ENCODE measurements around the gene GLT8D2. TPM values are rescaled to one million over a fixed set of nuclear protein-coding genes. Genes with fewer than 3 reads are reported as not detected.

GLT8D2 gene
- total RNA-seq, 1 experiment from 2014 or later = 3.8 TPM

- DNase-seq = no peak
- H3K18ac ChIP-seq (ENCODE audit: insufficient read length, low read depth, low read length) = no peak overlapping the region
- H2BK120ac ChIP-seq (ENCODE audit: low read depth, low read length, poor library complexity, severe bottlenecking) = no peak overlapping the region
- H4K8ac ChIP-seq (replicated peaks; ENCODE audit: insufficient read length, low read depth, low read length) = no peak overlapping the region
- no peaks in the 10 kb centered on the region for H3K4me1 Mint-ChIP-seq
- no peak for TF ChIP-seq CTCF (conservative IDR thresholded peaks at IDR 0.05)
- no peaks in the 10 kb centered on the region for H3K9me3 Mint-ChIP-seq
- H3K56ac ChIP-seq (ENCODE audit: insufficient read length, low read depth, low read length) = no peak overlapping the region
- no peaks in the 10 kb centered on the region for H3K79me1 ChIP-seq (ENCODE audit: insufficient read depth, low read depth, low read length, poor library complexity, severe bottlenecking)
- H3K27me3 Mint-ChIP-seq (ENCODE audit: low read depth) = no peaks in the 10 kb centered on the region
- no peaks in the 10 kb centered on the region for H3K27me3 ChIP-seq (ENCODE audit: insufficient read depth, low read length)
- no CpG with 5 or more reads among the region's 3 CpGs for WGBS (ENCODE audit: extremely low coverage, insufficient read length, low lambda C conversion rate)
- H3K4ac ChIP-seq (ENCODE audit: low read depth, low read length) = no peak overlapping the region
- H2BK15ac ChIP-seq (ENCODE audit: low read depth, low read length) = no peak overlapping the region
- no peak overlapping the region for H2BK20ac ChIP-seq (ENCODE audit: low read depth, low read length, poor library complexity, severe bottlenecking)
- H4K5ac ChIP-seq (ENCODE audit: insufficient read length, low read depth, low read length) = no peak overlapping the region
- H3K79me2 ChIP-seq (ENCODE audit: insufficient read depth, low read length) = no peaks in the 10 kb centered on the region
- H3K4me2 ChIP-seq (ENCODE audit: insufficient read depth, insufficient read length, low read length) = no peak overlapping the region
- H3K36me3 Mint-ChIP-seq (ENCODE audit: insufficient read depth in 1 of 3, low read depth in 3 of 3) = peaks cover 73 to 97% (median 94%) of the 10 kb centered on the region in 3 experiments; a peak in 6 of 7 replicates
- no peaks in the 10 kb centered on the region for H3K4me1 ChIP-seq (ENCODE audit: insufficient read depth, low read length)
- H3K14ac ChIP-seq (ENCODE audit: insufficient read depth, low read length) = no peak overlapping the region
- H3K27ac ChIP-seq (ENCODE audit: insufficient read length, low read depth, low read length) = no peak overlapping the region
- H4K20me1 ChIP-seq (ENCODE audit: control insufficient read depth, insufficient read depth, insufficient read length) = no peaks in the 10 kb centered on the region
- H3K9me3 ChIP-seq (ENCODE audit: control insufficient read depth, low read depth, low read length) = no peaks in the 10 kb centered on the region
- H3K9ac ChIP-seq (ENCODE audit: extremely low read depth, insufficient read length, low read length) = no peak overlapping the region
- no peak overlapping the region for H3T11ph ChIP-seq (ENCODE audit: low read length)
- no peak overlapping the region for H3K4me3 Mint-ChIP-seq
- H2BK5ac ChIP-seq (ENCODE audit: insufficient read length, low read length) = no peak overlapping the region
- no peak overlapping the region for H3K23ac ChIP-seq (ENCODE audit: insufficient read length, low read depth, low read length)
- no peak overlapping the region for H3K27ac Mint-ChIP-seq
- no peak overlapping the region for H4K91ac ChIP-seq (ENCODE audit: insufficient read length, low read depth, low read length)
- no peak overlapping the region for H2AK5ac ChIP-seq (ENCODE audit: insufficient read length, low read length)
- no peak overlapping the region for H2AFZ ChIP-seq (ENCODE audit: low read length)
- H2BK12ac ChIP-seq (ENCODE audit: insufficient read length, low read depth, low read length) = no peak overlapping the region
- no peaks in the 10 kb centered on the region for H3K23me2 ChIP-seq (ENCODE audit: insufficient read length, low read depth, low read length, poor library complexity, severe bottlenecking)
These were observed 105.0 kb downstream of the GLT8D2 start for GRCh38 chr12:103944964-103945363.

Other genes starting within 250 kb of the GLT8D2 start
- gene NT5DC3, start 209.0 kb downstream of the GLT8D2 start, total RNA-seq (2021) = 13.3 and 13.6 TPM in 2 replicates
- gene HSP90B1, start 119.8 kb downstream of the GLT8D2 start, total RNA-seq (2021) = 737 and 747 TPM in 2 replicates
- gene TDG, start 84.3 kb downstream of the GLT8D2 start, total RNA-seq (2021) = 70.3 and 72.4 TPM in 2 replicates
- 1.4 and 1.9 TPM in 2 replicates for gene HCFC2, start 14.3 kb upstream of the GLT8D2 start, total RNA-seq (2021)
- gene NFYB, start 88.0 kb upstream of the GLT8D2 start, total RNA-seq (2021) = 52.1 and 52.5 TPM in 2 replicates
- 93.6 and 100 TPM in 2 replicates for gene TXNRD1, start 165.6 kb upstream of the GLT8D2 start, total RNA-seq (2021)

Data from H9 (cell line).